H1 (cell line): Measurements from ENCODE around the gene POLA1. TPM values are rescaled to one million over a fixed set of nuclear protein-coding genes. Genes with fewer than 3 reads are reported as not detected.

Experiments
- CTCF ChIA-PET: fragments of 300-600 bp; sonication (Branson Sonifier 250); formaldehyde crosslinking; loops from one replicate; lab custom pipeline; 2021; ENCODE audit not compliant: partially characterized antibody; lab: Charles Lee
- POLR2A ChIA-PET: fragments of 300-600 bp; sonication (Branson Sonifier 250); formaldehyde crosslinking; loops from one replicate; lab custom pipeline; 2021; ENCODE audit warnings: inconsistent platforms; ENCODE audit not compliant: partially characterized antibody; lab: Charles Lee
- DNase-seq, 2 experiments: peaks; one replicate each; pipeline versions ENCODE4 v3.0.0 to v3.0.0-alpha.2; 2010 to 2022; ENCODE audit warnings: low spot score in 2 of 2, low read depth in 1 of 2, mixed read lengths in 1 of 2
- FAIRE-seq: peaks from 2 replicates; lab custom pipeline; 2011; peaks lifted over from hg19 to GRCh38; lab: Jason Lieb, UNC
- H2AFZ ChIP-seq: 2 replicates; pipeline ENCODE4 v1.8.1; 2012; ENCODE audit warnings: low read length, inconsistent platforms
- H2AK5ac ChIP-seq: 2 replicates; pipeline ENCODE4 v1.6.1; 2013; ENCODE audit warnings: low read depth, low read length
- H2BK120ac ChIP-seq: replicated peaks from 2 replicates; pipeline ENCODE3; 2013; ENCODE audit warnings: low read depth, low read length, inconsistent platforms
- H2BK12ac ChIP-seq: 2 replicates; pipeline ENCODE4 v1.6.1; 2013; ENCODE audit warnings: low read depth, low read length
- H2BK15ac ChIP-seq: 2 replicates; pipeline ENCODE4 v1.6.1; 2013; ENCODE audit warnings: low read length
- H2BK20ac ChIP-seq: 2 replicates; pipeline ENCODE4 v1.6.1; 2013; ENCODE audit warnings: low read length
- H2BK5ac ChIP-seq: 2 replicates; pipeline ENCODE4 v1.6.1; 2013; ENCODE audit warnings: low read depth, low read length
- H3K14ac ChIP-seq: 2 replicates; pipeline ENCODE4 v1.6.1; 2013; ENCODE audit warnings: inconsistent platforms; ENCODE audit not compliant: insufficient read length
- H3K18ac ChIP-seq: 2 replicates; pipeline ENCODE4 v1.6.1; 2013; ENCODE audit warnings: low read length; ENCODE audit errors: extremely low read depth
- H3K23ac ChIP-seq: 2 replicates; pipeline ENCODE4 v1.6.1; 2013; ENCODE audit warnings: inconsistent platforms; ENCODE audit not compliant: insufficient read length
- H3K23me2 ChIP-seq: 2 replicates; pipeline ENCODE4 v1.6.1; 2013; ENCODE audit warnings: low read depth, low read length
- H3K27ac ChIP-seq: 2 replicates; pipeline ENCODE4 v1.6.1; 2011; ENCODE audit warnings: low read depth, low read length, inconsistent platforms
- H3K27me3 ChIP-seq, 4 experiments: replicated peaks in 1 of 4; 1 replicate in 1 of 4; 2 replicates in 3 of 4; pipeline versions ENCODE4 v1.6.1 to v1.8.1; 2011 to 2013; ENCODE audit warnings: low read length in 3 of 4, mild to moderate bottlenecking in 3 of 4, inconsistent platforms in 2 of 4, mixed read lengths in 2 of 4, moderate library complexity in 1 of 4; ENCODE audit not compliant: control insufficient read depth in 3 of 4, insufficient read depth in 3 of 4; ENCODE audit errors: extremely low read depth in 1 of 4
- H3K36me3 ChIP-seq, 4 experiments: 2 replicates each; pipeline versions ENCODE4 v1.6.1 to v1.8.1; 2011 to 2013; ENCODE audit warnings: mild to moderate bottlenecking in 4 of 4, low read length in 3 of 4, moderate library complexity in 2 of 4, control low read depth in 1 of 4, inconsistent platforms in 1 of 4; ENCODE audit not compliant: insufficient read depth in 4 of 4, control insufficient read depth in 2 of 4
- H3K4ac ChIP-seq: replicated peaks from 2 replicates; pipeline ENCODE3; 2013; ENCODE audit warnings: low read length, low read depth, mixed read lengths, inconsistent platforms; ENCODE audit not compliant: insufficient read length
- H3K4me1 ChIP-seq, 4 experiments: replicated peaks in 1 of 4; 1 replicate in 1 of 4; 2 replicates in 3 of 4; pipeline versions ENCODE4 v1.6.1 to v1.8.1; 2011 to 2013; ENCODE audit warnings: low read length in 3 of 4, inconsistent platforms in 2 of 4, mixed read lengths in 1 of 4; ENCODE audit not compliant: insufficient read depth in 4 of 4, control insufficient read depth in 3 of 4
- H3K4me2 ChIP-seq, 2 experiments: 2 replicates each; pipeline versions ENCODE4 v1.6.1 to v1.8.1; 2011 to 2013; ENCODE audit warnings: low read depth in 2 of 2, low read length in 2 of 2, control low read depth in 1 of 2, inconsistent platforms in 1 of 2, mild to moderate bottlenecking in 1 of 2; ENCODE audit not compliant: insufficient read depth in 1 of 2
- H3K4me3 ChIP-seq, 4 experiments: fragments of 200-600, 300-600 bp in 1 of 4; sonication (generic), shearing (Covaris generic), sonication (Bioruptor Twin) in 1 of 4; 2 replicates each; pipeline versions ENCODE4 v1.5.1 to v1.8.1; 2011 to 2016; ENCODE audit warnings: low read length in 4 of 4, low read depth in 3 of 4, control low read depth in 2 of 4, inconsistent platforms in 2 of 4, mild to moderate bottlenecking in 2 of 4, mixed read lengths in 1 of 4, moderate library complexity in 1 of 4; ENCODE audit not compliant: insufficient read depth in 2 of 4; ENCODE audit errors: extremely low read depth in 1 of 4
- H3K56ac ChIP-seq: replicated peaks from 2 replicates; pipeline ENCODE3; 2013; ENCODE audit warnings: low read depth, mild to moderate bottlenecking, mixed read lengths, low read length, inconsistent platforms; ENCODE audit not compliant: insufficient read length
- H3K79me1 ChIP-seq: 2 replicates; pipeline ENCODE4 v1.6.1; 2013; ENCODE audit warnings: low read depth, low read length, control low read depth
- H3K79me2 ChIP-seq, 2 experiments: 2 replicates each; pipeline versions ENCODE4 v1.6.1 to v1.8.1; 2012 to 2013; ENCODE audit warnings: low read length in 2 of 2, mild to moderate bottlenecking in 2 of 2, inconsistent platforms in 1 of 2; ENCODE audit not compliant: insufficient read depth in 2 of 2, control insufficient read depth in 1 of 2
- H3K9ac ChIP-seq, 4 experiments: replicated peaks in 1 of 4; 1 replicate in 1 of 4; 2 replicates in 3 of 4; pipeline versions ENCODE4 v1.6.1 to v1.8.1; 2011 to 2013; ENCODE audit warnings: low read depth in 3 of 4, low read length in 3 of 4, control low read depth in 2 of 4, mild to moderate bottlenecking in 2 of 4, moderate library complexity in 2 of 4, inconsistent platforms in 1 of 4; ENCODE audit errors: extremely low read depth in 1 of 4
- H3K9me3 ChIP-seq, 2 experiments: 2 replicates each; pipeline versions ENCODE4 v1.6.1 to v1.8.1; 2012 to 2013; ENCODE audit warnings: mild to moderate bottlenecking in 2 of 2, moderate library complexity in 2 of 2, control low read depth in 1 of 2, inconsistent platforms in 1 of 2, low read depth in 1 of 2, low read length in 1 of 2, mixed read lengths in 1 of 2; ENCODE audit not compliant: insufficient read depth in 2 of 2
- H4K20me1 ChIP-seq, 2 experiments: replicated peaks in 1 of 2; 2 replicates each; pipeline versions ENCODE3 to v1.8.1; 2011 to 2013; ENCODE audit warnings: inconsistent platforms in 2 of 2, low read length in 2 of 2, mild to moderate bottlenecking in 1 of 2; ENCODE audit not compliant: insufficient read depth in 2 of 2, control insufficient read depth in 1 of 2
- H4K5ac ChIP-seq: 2 replicates; pipeline ENCODE4 v1.6.1; 2013; ENCODE audit warnings: low read length, low read depth, mixed read lengths, inconsistent platforms; ENCODE audit not compliant: insufficient read length
- H4K8ac ChIP-seq: 2 replicates; pipeline ENCODE4 v1.8.0; 2013; ENCODE audit warnings: mild to moderate bottlenecking, moderate library complexity, low read length, inconsistent platforms; ENCODE audit not compliant: insufficient read depth; ENCODE audit errors: extremely low read depth
- H4K91ac ChIP-seq: replicated peaks from 2 replicates; pipeline ENCODE3; 2013; ENCODE audit warnings: low read length, mixed read lengths, inconsistent platforms; ENCODE audit not compliant: insufficient read length
- SP1 ChIP-seq: IDR thresholded peaks from 2 replicates; pipeline ENCODE4 v1.6.1; 2011; ENCODE audit warnings: low read depth, low read length
- WGBS, 2 experiments: shearing (Covaris generic) in 1 of 2; methylation state at CpG; one replicate each; pipeline versions ENCODE4 v1.1.6 to v1.1.7; 2013 to 2015; ENCODE audit warnings: low lambda C conversion rate in 2 of 2, mixed read lengths in 2 of 2, inconsistent platforms in 1 of 2, low coverage in 1 of 2, missing lambda C conversion rate in 1 of 2; ENCODE audit not compliant: insufficient replicate concordance in 2 of 2, insufficient coverage in 1 of 2, insufficient read length in 1 of 2; ENCODE audit errors: extremely low coverage in 1 of 2, missing lambda C conversion rate in 1 of 2; 5-methylcytosine and 5-hydroxymethylcytosine counted together
- polyA plus RNA-seq, 7 experiments: library from polyadenylated mRNA; depleted of rRNA in 3 of 7; stranded (reverse) in 5 of 7; unstranded in 2 of 7; fragments of >200 nt in 5 of 7; fragments of 200-250 nt in 2 of 7; gene quantifications; 1 replicate in 5 of 7; 2 replicates in 1 of 7; 4 replicates in 1 of 7; pipeline versions ENCODE4 v1.2.1 to v1.2.3, GENCODE V29; 2011 to 2013; ENCODE audit warnings: missing spikeins in 2 of 7, mixed read lengths in 2 of 7
- total RNA-seq: library from RNA; stranded (reverse); fragmentation: NEBNext Ultra II Directional; extraction: Animal tissue kit (Norgen Biotek cat#: 25700); gene quantifications from 2 replicates; pipeline ENCODE4 v1.2.1, GENCODE V29; 2021

Gene POLA1
- total and polyA plus RNA-seq, 2 of the 8 experiments (the other 6 are each of a cell fraction or from before 2014, with no cell fraction given) = 5.6 to 34.9 TPM

DNA sequence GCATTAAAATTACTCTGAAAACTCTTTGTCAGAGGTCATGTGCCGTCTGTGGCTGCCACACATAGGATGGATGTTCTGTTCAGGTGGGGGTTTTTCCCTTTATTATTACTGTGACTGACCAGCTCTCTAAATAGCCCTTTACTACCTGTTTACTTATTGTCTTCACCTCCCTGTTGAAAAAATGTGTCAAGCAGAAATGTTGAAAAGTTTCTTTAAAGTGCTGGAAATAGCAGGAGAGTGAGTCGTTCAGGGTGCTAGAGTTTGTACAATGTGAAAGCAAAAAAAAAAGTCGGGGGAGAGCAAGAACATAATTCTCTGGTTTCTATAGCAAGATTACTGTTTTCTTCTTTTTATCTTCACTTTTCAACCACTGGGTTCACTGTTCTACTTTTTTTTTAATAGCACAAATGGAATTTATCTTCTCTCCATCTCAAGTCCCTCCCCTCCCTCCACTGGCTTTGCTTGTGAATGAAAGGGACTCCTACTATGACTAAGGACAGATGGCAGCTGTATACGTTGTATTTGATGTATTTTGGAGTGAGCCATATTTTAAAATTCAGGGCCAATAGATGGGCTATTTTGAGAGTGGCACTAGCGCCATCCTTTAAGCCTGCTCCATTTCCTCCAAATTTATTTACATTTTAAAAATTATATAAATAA lies 288.7 kb downstream of the POLA1 start:
- Histone ChIP-seq H2BK120ac (no peak overlapping the region), H4K8ac (no peak overlapping the region), H4K91ac (no peak overlapping the region), H2BK12ac (no peak overlapping the region), H3K27me3 (no peaks in the 10 kb centered on the region), H2BK15ac (no peak overlapping the region), H3K23ac (no peak overlapping the region), H3K4me3 (no peak overlapping the region), H3K36me3 (no peaks in the 10 kb centered on the region), H4K5ac (no peak overlapping the region), H3K14ac (no peak overlapping the region), H2BK5ac (no peak overlapping the region), H3K27ac (no peak overlapping the region), H3K18ac (no peak overlapping the region), H2AK5ac (no peak overlapping the region), H3K4me2 (no peak overlapping the region), H2AFZ (no peak overlapping the region), H3K79me2 (no peaks in the 10 kb centered on the region), H4K20me1 (no peaks in the 10 kb centered on the region), H3K4ac (no peak overlapping the region), H3K79me1 (no peaks in the 10 kb centered on the region), H2BK20ac (no peak overlapping the region), H3K9ac (no peak overlapping the region), H3K4me1 (no peaks in the 10 kb centered on the region), H3K56ac (no peak overlapping the region), H3K9me3 (no peaks in the 10 kb centered on the region), H3K23me2 (no peaks in the 10 kb centered on the region)
- FAIRE-seq = peak; percentile 42
- 92% methylated on average over 5 of the region's 5 CpGs; no CpG with 5 or more reads in 1 of the 2 experiments for WGBS, 2 experiments
- POLR2A ChIA-PET = no interaction called here
- CTCF ChIA-PET = interaction anchor here (1.5 kb wide), 1 partner anchor 143 kb away, joined by 3 read pairs; no protein-coding TSS in a partner anchor
- DNase-seq = no peak
- no peak for TF ChIP-seq SP1
